Breast epithelium (tissue), 4 donors: Measurements from ENCODE around the gene NELL2. TPM values are rescaled to one million over a fixed set of nuclear protein-coding genes. Genes with fewer than 3 reads are reported as not detected.
"Not testable (repeated sequence)": the region's sequence is repeated elsewhere in the genome, so short reads cannot be mapped to it uniquely, and the experiment has no call there.

Experiments used
- DNase-seq, 2 donors: peaks; one replicate each; pipeline ENCODE4 v3.0.0-alpha.2; 2019; ENCODE audit warnings: low spot score in 2 of 2
- H3K27ac ChIP-seq, 2 donors: fragments of 200-600 bp; sonication (generic) in 1 of 2; one replicate each; pipeline ENCODE4 v1.5.1; 2016 to 2019; ENCODE audit warnings: mild to moderate bottlenecking in 1 of 2
- H3K27me3 ChIP-seq, 2 donors: fragments of 200-600 bp; sonication (generic) in 1 of 2; one replicate each; pipeline versions ENCODE4 v1.5.1 to v1.6.0; 2017 to 2019; ENCODE audit warnings: control low read depth in 1 of 2, mild to moderate bottlenecking in 1 of 2
- H3K36me3 ChIP-seq: fragments of 200-600 bp; one replicate; pipeline ENCODE4 v1.5.1; 2019
- H3K4me1 ChIP-seq, 2 donors: fragments of 200-600 bp; sonication (generic); one replicate each; pipeline ENCODE4 v1.5.1; 2016 to 2019; ENCODE audit warnings: control low read depth in 1 of 2
- H3K4me3 ChIP-seq, 3 donors: fragments of 200-600 bp; sonication (generic); 1 replicate in 2 of 3; 2 replicates in 1 of 3; pipeline ENCODE4 v1.5.1; 2016 to 2019; ENCODE audit warnings: mild to moderate bottlenecking in 3 of 3, moderate library complexity in 2 of 3
- H3K9me3 ChIP-seq, 2 donors: fragments of 200-600 bp; sonication (generic) in 1 of 2; one replicate each; pipeline ENCODE4 v1.5.1; 2016 to 2019; ENCODE audit warnings: control low read depth in 1 of 2
- POLR2A ChIP-seq: fragments of 450-650 bp; IDR thresholded peaks from one replicate; pipeline ENCODE4 v1.6.1; 2016; ENCODE audit warnings: antibody characterized with exemption, mild to moderate bottlenecking, moderate library complexity
- POLR2AphosphoS5 ChIP-seq, 3 donors: sonication (generic); formaldehyde crosslinking; IDR thresholded peaks; one replicate each; pipeline ENCODE4 v1.6.1; 2017; ENCODE audit warnings: antibody characterized with exemption in 3 of 3
- intact Hi-C: fragments of 100-400 bp; cut with DNase I; formaldehyde crosslinking; loops from one replicate; pipeline ENCODE4 v1.15.1; 2023; ENCODE audit warnings: low total_unique reads
- total RNA-seq, 3 donors: library from RNA; depleted of rRNA; stranded (reverse); fragments of >200 nt; gene quantifications; one replicate each; pipeline ENCODE4 v1.1.0, GENCODE V29; 2016
- TF ChIP-seq, protein P1 (sequence below), 3 donors: fragments of 450-650 bp; IDR thresholded peaks; one replicate each; pipeline ENCODE4 v1.5.1; 2016 to 2017; ENCODE audit warnings: antibody characterized with exemption in 3 of 3, mild to moderate bottlenecking in 3 of 3, moderate library complexity in 3 of 3

NELL2 gene
- total RNA-seq, 3 donors from 2014 or later, result 4.9 to 10.1 (median 9.9) TPM

- H3K27ac ChIP-seq, result no peak overlapping the region
- intact Hi-C loops, result no loop called here
- no peaks in the 10 kb centered on the region for H3K27me3 ChIP-seq
- DNase-seq, result no peak
- TF ChIP-seq, protein P1, sequence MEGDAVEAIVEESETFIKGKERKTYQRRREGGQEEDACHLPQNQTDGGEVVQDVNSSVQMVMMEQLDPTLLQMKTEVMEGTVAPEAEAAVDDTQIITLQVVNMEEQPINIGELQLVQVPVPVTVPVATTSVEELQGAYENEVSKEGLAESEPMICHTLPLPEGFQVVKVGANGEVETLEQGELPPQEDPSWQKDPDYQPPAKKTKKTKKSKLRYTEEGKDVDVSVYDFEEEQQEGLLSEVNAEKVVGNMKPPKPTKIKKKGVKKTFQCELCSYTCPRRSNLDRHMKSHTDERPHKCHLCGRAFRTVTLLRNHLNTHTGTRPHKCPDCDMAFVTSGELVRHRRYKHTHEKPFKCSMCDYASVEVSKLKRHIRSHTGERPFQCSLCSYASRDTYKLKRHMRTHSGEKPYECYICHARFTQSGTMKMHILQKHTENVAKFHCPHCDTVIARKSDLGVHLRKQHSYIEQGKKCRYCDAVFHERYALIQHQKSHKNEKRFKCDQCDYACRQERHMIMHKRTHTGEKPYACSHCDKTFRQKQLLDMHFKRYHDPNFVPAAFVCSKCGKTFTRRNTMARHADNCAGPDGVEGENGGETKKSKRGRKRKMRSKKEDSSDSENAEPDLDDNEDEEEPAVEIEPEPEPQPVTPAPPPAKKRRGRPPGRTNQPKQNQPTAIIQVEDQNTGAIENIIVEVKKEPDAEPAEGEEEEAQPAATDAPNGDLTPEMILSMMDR (IDR thresholded peaks at IDR 0.05), result no peak
- TF ChIP-seq POLR2AphosphoS5 (IDR thresholded peaks at IDR 0.05), result no peak
- H3K36me3 ChIP-seq, result no peaks in the 10 kb centered on the region
- H3K4me1 ChIP-seq, result no peaks in the 10 kb centered on the region
- H3K4me3 ChIP-seq, result no peak overlapping the region
- no peaks in the 10 kb centered on the region for H3K9me3 ChIP-seq
These were observed 38.9 kb downstream of the NELL2 start for GRCh38 chr12:44837114-44837755.

GRCh38 chr12:44835641-44836379 lies 40.3 kb downstream of the NELL2 start:
- peak overlapping the region in 1 of 2 donors; percentile 43 for H3K27ac ChIP-seq
- no peaks in the 10 kb centered on the region for H3K9me3 ChIP-seq
- H3K36me3 ChIP-seq, result no peaks in the 10 kb centered on the region
- intact Hi-C loops, result no loop called here
- no peak for DNase-seq
- H3K4me3 ChIP-seq, result no peak overlapping the region
- H3K4me1 ChIP-seq, result no peaks in the 10 kb centered on the region
- no peaks in the 10 kb centered on the region for H3K27me3 ChIP-seq
- TF ChIP-seq POLR2AphosphoS5 (IDR thresholded peaks at IDR 0.05) (no peak), POLR2A (no peak)
- TF ChIP-seq, protein P1 (IDR thresholded peaks at IDR 0.05), result no peak

- H3K4me3 ChIP-seq, H3K27me3 ChIP-seq, H3K4me1 ChIP-seq, H3K9me3 ChIP-seq, intact Hi-C loops, DNase-seq, H3K27ac ChIP-seq, H3K36me3 ChIP-seq: not testable (repeated sequence)
These were observed 41.1 kb downstream of the NELL2 start for GRCh38 chr12:44834996-44835395.

- no peak overlapping the region for H3K27ac ChIP-seq
These were observed 42.6 kb downstream of the NELL2 start for GRCh38 chr12:44833561-44833960.

DNA sequence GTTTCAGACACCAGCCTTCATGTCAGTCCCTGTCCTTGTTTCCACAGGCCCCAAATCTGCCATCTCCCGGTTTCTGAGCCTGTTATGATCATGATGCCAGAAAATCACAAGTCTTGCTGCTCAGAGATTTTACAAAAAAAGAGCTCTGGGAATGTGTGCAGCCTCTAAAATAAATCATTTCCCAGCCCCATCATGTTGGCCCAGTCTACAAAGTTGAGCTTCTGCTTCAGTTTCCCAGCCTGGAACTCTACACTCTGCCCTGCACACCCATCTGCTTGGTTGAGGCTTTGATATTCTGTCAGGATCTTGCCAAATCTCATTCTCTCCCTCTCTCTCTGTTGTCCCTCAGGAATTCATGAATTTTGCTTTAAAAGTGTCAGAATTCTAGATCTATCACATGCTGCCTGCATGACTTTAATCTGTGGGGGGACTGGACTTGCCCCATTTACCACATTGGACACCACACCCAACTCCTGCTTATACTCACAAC lies 45.5 kb downstream of the NELL2 start:
- TF ChIP-seq POLR2AphosphoS5 (IDR thresholded peaks at IDR 0.05) (no peak), POLR2A (no peak)
- TF ChIP-seq, protein P1 (IDR thresholded peaks at IDR 0.05), result no peak
- intact Hi-C loops, result no loop called here

More at GRCh38 chr12:44833561-44833960, 42.6 kb downstream of the NELL2 start:
- no peak for DNase-seq
- H3K9me3 ChIP-seq, result no peaks in the 10 kb centered on the region
- TF ChIP-seq, protein P1 (IDR thresholded peaks at IDR 0.05), result no peak
- TF ChIP-seq POLR2AphosphoS5 (IDR thresholded peaks at IDR 0.05), result no peak
- TF ChIP-seq POLR2A, result no peak
- H3K36me3 ChIP-seq, result no peaks in the 10 kb centered on the region
- intact Hi-C loops, result no loop called here
- H3K4me1 ChIP-seq, result no peaks in the 10 kb centered on the region
- H3K27me3 ChIP-seq, result no peaks in the 10 kb centered on the region
- H3K4me3 ChIP-seq, result no peak overlapping the region

More for the DNA sequence above, 45.5 kb downstream of the NELL2 start:
- no peaks in the 10 kb centered on the region for H3K4me1 ChIP-seq
- no peaks in the 10 kb centered on the region for H3K9me3 ChIP-seq
- no peak overlapping the region for H3K4me3 ChIP-seq
- no peak for DNase-seq
- H3K27ac ChIP-seq, result no peak overlapping the region
- H3K27me3 ChIP-seq, result no peaks in the 10 kb centered on the region
- no peaks in the 10 kb centered on the region for H3K36me3 ChIP-seq
